ENCODE data around the gene OBSL1.

DNA sequence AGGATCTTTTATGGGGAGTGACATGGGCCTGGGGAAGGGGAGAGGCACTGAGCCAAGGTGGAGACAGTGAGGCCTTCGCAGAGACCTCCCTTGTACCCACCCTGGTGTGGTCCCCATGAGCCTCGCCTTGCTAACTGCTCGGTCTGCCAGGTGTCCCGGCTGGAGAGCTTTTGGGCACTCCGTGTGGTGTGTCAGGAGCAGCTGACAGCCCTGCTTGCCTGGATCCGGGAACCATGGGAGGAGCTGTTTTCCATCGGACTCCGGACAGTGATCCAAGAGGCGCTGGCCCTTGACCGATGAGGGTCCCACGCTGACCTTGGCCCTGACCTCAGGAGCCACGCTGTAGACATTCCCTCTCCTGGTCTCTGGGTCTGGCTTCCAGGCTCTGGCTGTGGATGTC, 44.6 kb upstream of the OBSL1 start:
- TF ChIP-seq SUZ12 (IDR thresholded peaks at IDR 0.05) = no peak
- no peak for TF ChIP-seq BHLHE40 (IDR thresholded peaks at IDR 0.05; ENCODE audit: borderline replicate concordance)
- TF ChIP-seq ARNT (IDR thresholded peaks at IDR 0.05) = no peak
- no peak for TF ChIP-seq SP1 (IDR thresholded peaks at IDR 0.05)
- TF ChIP-seq FOXM1 (IDR thresholded peaks at IDR 0.05; ENCODE audit: borderline replicate concordance) = no peak
- no peak for TF ChIP-seq PKNOX1 (IDR thresholded peaks at IDR 0.05)
- no peak for TF ChIP-seq L3MBTL2 (conservative IDR thresholded peaks at IDR 0.05)
- TF ChIP-seq HDGF (IDR thresholded peaks at IDR 0.05; ENCODE audit: borderline replicate concordance) = no peak
